22Rv1 (cell line): ENCODE measurements around the gene SETD2.
"Not testable (repeated sequence)": the region's sequence is repeated elsewhere in the genome, so short reads cannot be mapped to it uniquely, and the experiment has no call there.

Experiments
- H3K27ac ChIP-seq: fragments of 450-650 bp; 2 replicates; pipeline ENCODE4 v1.5.1; 2017
- ZFX ChIP-seq: fragments of 450-650 bp; IDR thresholded peaks from 2 replicates; pipeline ENCODE4 v1.6.1; 2017; ENCODE audit warnings: antibody characterized with exemption, borderline replicate concordance
- TF ChIP-seq, protein P1 (sequence below): fragments of 450-650 bp; IDR thresholded peaks from 2 replicates; pipeline ENCODE4 v1.5.1; 2017; ENCODE audit warnings: mild to moderate bottlenecking

SETD2 gene

DNA sequence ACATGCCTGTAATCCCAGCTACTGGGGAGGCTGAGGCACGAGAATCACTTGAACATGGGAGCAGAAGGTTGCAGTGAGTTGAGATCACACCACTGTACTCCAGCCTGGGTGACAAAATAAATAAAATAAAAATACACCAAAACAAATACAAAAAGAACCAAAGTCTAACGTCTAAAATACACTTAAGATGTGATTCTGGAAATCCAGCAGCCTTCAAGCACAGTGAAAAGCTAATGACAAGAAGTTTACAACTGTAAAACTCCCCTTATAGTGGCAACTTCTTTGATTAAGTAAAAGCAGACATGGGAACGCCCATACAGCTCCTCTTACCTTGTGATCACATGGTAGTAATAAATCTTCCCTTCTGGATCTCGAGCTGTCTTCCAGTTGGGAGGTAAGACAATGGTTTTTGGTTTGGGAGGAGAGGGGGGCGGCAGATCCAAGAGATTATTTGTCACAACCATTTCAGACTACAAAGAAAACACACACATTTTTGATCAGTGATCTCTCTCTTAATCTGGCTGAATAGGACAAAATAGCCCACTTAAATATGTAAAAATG, 121.6 kb downstream of the SETD2 start:
- H3K27ac ChIP-seq: no peak overlapping the region
- TF ChIP-seq ZFX: no peak
- TF ChIP-seq, protein P1, sequence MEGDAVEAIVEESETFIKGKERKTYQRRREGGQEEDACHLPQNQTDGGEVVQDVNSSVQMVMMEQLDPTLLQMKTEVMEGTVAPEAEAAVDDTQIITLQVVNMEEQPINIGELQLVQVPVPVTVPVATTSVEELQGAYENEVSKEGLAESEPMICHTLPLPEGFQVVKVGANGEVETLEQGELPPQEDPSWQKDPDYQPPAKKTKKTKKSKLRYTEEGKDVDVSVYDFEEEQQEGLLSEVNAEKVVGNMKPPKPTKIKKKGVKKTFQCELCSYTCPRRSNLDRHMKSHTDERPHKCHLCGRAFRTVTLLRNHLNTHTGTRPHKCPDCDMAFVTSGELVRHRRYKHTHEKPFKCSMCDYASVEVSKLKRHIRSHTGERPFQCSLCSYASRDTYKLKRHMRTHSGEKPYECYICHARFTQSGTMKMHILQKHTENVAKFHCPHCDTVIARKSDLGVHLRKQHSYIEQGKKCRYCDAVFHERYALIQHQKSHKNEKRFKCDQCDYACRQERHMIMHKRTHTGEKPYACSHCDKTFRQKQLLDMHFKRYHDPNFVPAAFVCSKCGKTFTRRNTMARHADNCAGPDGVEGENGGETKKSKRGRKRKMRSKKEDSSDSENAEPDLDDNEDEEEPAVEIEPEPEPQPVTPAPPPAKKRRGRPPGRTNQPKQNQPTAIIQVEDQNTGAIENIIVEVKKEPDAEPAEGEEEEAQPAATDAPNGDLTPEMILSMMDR: no peak

DNA sequence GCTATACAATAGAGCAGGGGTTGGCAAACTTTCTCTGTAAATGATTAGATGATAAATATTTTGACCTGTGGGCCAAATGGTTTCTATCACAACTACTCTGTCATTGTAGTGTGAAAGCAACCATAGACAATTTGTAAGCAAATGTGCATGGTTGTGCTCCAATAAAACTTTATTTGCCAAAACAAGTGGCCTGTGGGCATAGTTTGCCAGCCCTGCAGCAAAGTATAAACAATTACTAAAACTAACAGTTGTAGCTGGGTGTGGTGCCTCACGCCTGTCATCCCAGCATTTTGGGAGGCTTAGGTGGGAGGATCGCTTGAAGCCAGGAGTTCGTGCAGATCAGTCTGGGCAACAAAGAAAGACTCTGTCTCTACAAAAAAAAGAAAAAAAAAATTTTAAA, 122.8 kb downstream of the SETD2 start:
- H3K27ac ChIP-seq: no peak overlapping the region
- TF ChIP-seq, protein P1: no peak
- no peak for TF ChIP-seq ZFX

DNA sequence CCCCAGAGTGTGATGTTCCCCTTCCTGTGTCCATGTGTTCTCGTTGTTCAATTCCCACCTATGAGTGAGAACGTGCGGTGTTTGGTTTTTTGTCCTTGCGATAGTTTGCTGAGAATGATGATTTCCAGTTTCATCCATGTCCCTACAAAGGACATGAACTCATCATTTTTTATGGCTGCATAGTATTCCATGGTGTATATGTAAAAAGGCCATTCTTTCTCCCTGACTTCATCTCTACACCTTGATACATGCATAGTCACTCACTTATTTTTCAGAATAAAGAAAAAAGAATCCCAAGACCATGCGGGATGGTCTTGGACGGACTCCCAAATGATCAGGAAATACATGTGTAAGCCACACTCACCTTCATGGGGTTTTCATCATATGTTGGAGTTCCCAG, 126.6 kb downstream of the SETD2 start:
- not testable (repeated sequence) for H3K27ac ChIP-seq

DNA sequence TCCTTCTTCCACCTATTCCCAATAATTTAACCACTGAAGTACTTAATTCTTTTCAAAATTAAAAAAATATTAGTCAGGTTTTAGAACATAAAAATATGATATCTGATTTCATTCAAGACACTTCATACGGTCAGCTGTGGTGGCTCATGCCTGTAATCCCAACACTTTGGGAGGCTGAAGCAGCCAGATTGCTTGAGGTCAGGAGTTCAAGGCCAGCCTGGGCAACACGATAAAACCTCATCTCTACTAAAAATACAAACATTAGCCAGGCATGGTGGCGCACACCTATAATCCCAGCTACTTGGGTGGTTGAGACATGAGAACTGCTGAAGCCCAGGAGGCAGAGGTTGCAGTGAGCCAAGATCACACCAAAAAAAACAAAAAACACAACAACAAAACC, 127.8 kb downstream of the SETD2 start:
- TF ChIP-seq, protein P1: no peak
- TF ChIP-seq ZFX: no peak
- H3K27ac ChIP-seq: peak overlapping the region; percentile 55

- H3K27ac ChIP-seq: peak overlapping the region; percentile 55
- no peak for TF ChIP-seq ZFX
- TF ChIP-seq, protein P1: no peak
These were observed 128.3 kb downstream of the SETD2 start for GRCh38 chr3:47035645-47036044.

- H3K27ac ChIP-seq: peak overlapping the region; percentile 55
- TF ChIP-seq ZFX: no peak
- TF ChIP-seq, protein P1: no peak
These were observed 128.9 kb downstream of the SETD2 start for GRCh38 chr3:47034868-47035489.

- H3K27ac ChIP-seq: not testable (repeated sequence)
These were observed 132.9 kb downstream of the SETD2 start for GRCh38 chr3:47031041-47031440.

GRCh38 chr3:47028667-47029066, 135.2 kb downstream of the SETD2 start:
- TF ChIP-seq ZFX: no peak
- TF ChIP-seq, protein P1: no peak
- no peak overlapping the region for H3K27ac ChIP-seq
